Neutrophil (primary cell): ENCODE data around the gene CYB561D2.
A peak's percentile ranks its signal among the peaks of the same experiment; 100 is the strongest.

Experiments used
- H3K27ac ChIP-seq: fragments of 200-600 bp; sonication (generic); 2 replicates; pipeline ENCODE4 v1.5.1; 2016; ENCODE audit warnings: mild to moderate bottlenecking, moderate library complexity
- H3K27me3 ChIP-seq: fragments of 200-600 bp; sonication (generic); 2 replicates; pipeline ENCODE4 v1.6.0; 2016; ENCODE audit warnings: mild to moderate bottlenecking
- H3K36me3 ChIP-seq: fragments of 200-600 bp; sonication (generic); 2 replicates; pipeline ENCODE4 v1.5.1; 2017
- H3K4me1 ChIP-seq, 2 experiments: fragments of 200-600 bp in 1 of 2; sonication (generic) in 1 of 2; 1 replicate in 1 of 2; 2 replicates in 1 of 2; pipeline versions ENCODE4 v1.5.1 to v1.6.1; 2013 to 2016; ENCODE audit warnings: low read depth in 1 of 2, low read length in 1 of 2, mild to moderate bottlenecking in 1 of 2, moderate library complexity in 1 of 2; ENCODE audit not compliant: control insufficient read depth in 1 of 2, insufficient read depth in 1 of 2
- H3K4me3 ChIP-seq, 2 experiments: fragments of 200-600 bp in 1 of 2; sonication (generic) in 1 of 2; 1 replicate in 1 of 2; 2 replicates in 1 of 2; pipeline ENCODE4 v1.5.1; 2013 to 2016; ENCODE audit warnings: low read depth in 1 of 2, low read length in 1 of 2, mild to moderate bottlenecking in 1 of 2, moderate library complexity in 1 of 2
- H3K9me3 ChIP-seq: fragments of 200-600 bp; sonication (generic); 2 replicates; pipeline ENCODE4 v1.5.1; 2016
- CTCF ChIP-seq: fragments of 200-600 bp; sonication (generic); IDR thresholded peaks from 2 replicates; pipeline ENCODE4 v1.5.1; 2016; ENCODE audit warnings: antibody characterized with exemption

CYB561D2 gene

GRCh38 chr3:50325113-50325480 lies 25.6 kb upstream of the CYB561D2 start:
- Histone ChIP-seq H3K9me3 (no peaks in the 10 kb centered on the region), H3K27ac (peak overlapping the region; percentile 95), H3K4me1 (peaks cover 75 to 80% of the 10 kb centered on the region in 2 experiments), H3K27me3 (no peaks in the 10 kb centered on the region), H3K36me3 (peaks cover 17% of the 10 kb centered on the region), H3K4me3 (no peak overlapping the region)
- TF ChIP-seq CTCF: no peak

GRCh38 chr3:50325497-50326181 lies 25.0 kb upstream of the CYB561D2 start:
- Histone ChIP-seq H3K27me3 (no peaks in the 10 kb centered on the region), H3K4me3 (no peak overlapping the region), H3K27ac (peak overlapping the region; percentile 95), H3K36me3 (peaks cover 22% of the 10 kb centered on the region), H3K9me3 (no peaks in the 10 kb centered on the region), H3K4me1 (peaks cover 69 to 75% of the 10 kb centered on the region in 2 experiments)
- TF ChIP-seq CTCF: no peak

- H3K4me1 ChIP-seq: peaks cover 67 to 70% of the 10 kb centered on the region in 2 experiments
- H3K4me3 ChIP-seq: no peak overlapping the region
- TF ChIP-seq CTCF: no peak
- no peaks in the 10 kb centered on the region for H3K27me3 ChIP-seq
- peak overlapping the region; percentile 95 for H3K27ac ChIP-seq
- peaks cover 27% of the 10 kb centered on the region for H3K36me3 ChIP-seq
- no peaks in the 10 kb centered on the region for H3K9me3 ChIP-seq
These were observed 24.5 kb upstream of the CYB561D2 start for GRCh38 chr3:50326182-50326541.

- Histone ChIP-seq H3K36me3 (peaks cover 37% of the 10 kb centered on the region), H3K4me1 (peaks cover 61 to 62% of the 10 kb centered on the region in 2 experiments), H3K4me3 (peak overlapping the region; percentile 79 to 87), H3K9me3 (no peaks in the 10 kb centered on the region), H3K27me3 (no peaks in the 10 kb centered on the region), H3K27ac (peak overlapping the region; percentile 86)
- no peak for TF ChIP-seq CTCF
These were observed 23.5 kb upstream of the CYB561D2 start for GRCh38 chr3:50327129-50327528.

GRCh38 chr3:50327943-50328691 lies 22.5 kb upstream of the CYB561D2 start, which contains the start of gene TUSC2:
Gene TUSC2 (minus strand): TSS chr3:50328223. CDS start chr3:50328099, 124 bp downstream.
- no peaks in the 10 kb centered on the region for H3K27me3 ChIP-seq
- H3K27ac ChIP-seq: peak within 1 kb of the TSS; percentile 86
- peak; percentile 68 for TF ChIP-seq CTCF
- H3K36me3 ChIP-seq: peaks cover 39% of the 10 kb centered on the region
- H3K9me3 ChIP-seq: no peaks in the 10 kb centered on the region
- peaks cover 51 to 52% of the 10 kb centered on the region in 2 experiments for H3K4me1 ChIP-seq
- peak within 1 kb of the TSS; percentile 79 to 87 for H3K4me3 ChIP-seq
